ENCODE data around the gene TRAK1.

- no peak for TF ChIP-seq CTCF (IDR thresholded peaks at IDR 0.05; ENCODE audit: low read depth, low read length)
- TF ChIP-seq EZH2phosphoT487 (IDR thresholded peaks at IDR 0.05; ENCODE audit: low read depth), result no peak
These were observed 37.7 kb upstream of the TRAK1 start for GRCh38 chr3:42053476-42053875.

Data from OCI-LY3 (cell line).